Skeletal muscle cell (primary cell): ENCODE results near the gene AGPS.

Experiments used
- DNase-seq: peaks from one replicate; pipeline ENCODE4 v3.0.0-alpha.2; 2010; ENCODE audit warnings: low read depth
- H3K4me3 ChIP-seq: 2 replicates; pipeline ENCODE4 v1.5.1; 2011; ENCODE audit warnings: low read depth, mild to moderate bottlenecking, control low read depth, low read length, moderate library complexity

Gene AGPS

GRCh38 chr2:177380181-177380580 is 12.4 kb upstream of the AGPS start:
- DNase-seq, result no peak
- no peak overlapping the region for H3K4me3 ChIP-seq

- no peak overlapping the region for H3K4me3 ChIP-seq
- no peak for DNase-seq
Measured at GRCh38 chr2:177383935-177384334, 8.6 kb upstream of the AGPS start.

GRCh38 chr2:177385151-177385550 is 7.4 kb upstream of the AGPS start:
- H3K4me3 ChIP-seq, result no peak overlapping the region
- no peak for DNase-seq

GRCh38 chr2:177391822-177392372 is 676 bp upstream of the AGPS start:
- DNase-seq, result no peak
- peak overlapping the region; percentile 82 for H3K4me3 ChIP-seq

- DNase-seq, result no peak
- H3K4me3 ChIP-seq, result peak overlapping the region; percentile 82
Measured at GRCh38 chr2:177393203-177393755, 706 bp downstream of the AGPS start.

- H3K4me3 ChIP-seq, result peak overlapping the region; percentile 82
- DNase-seq, result no peak
Measured at GRCh38 chr2:177393824-177394593, 1.4 kb downstream of the AGPS start.

GRCh38 chr2:177394594-177394973 is 2.0 kb downstream of the AGPS start:
- no peak for DNase-seq
- no peak overlapping the region for H3K4me3 ChIP-seq

- no peak for DNase-seq
Measured at GRCh38 chr2:177395351-177396065, 2.9 kb downstream of the AGPS start.

GRCh38 chr2:177396703-177397460 is 4.3 kb downstream of the AGPS start:
- DNase-seq, result peak; percentile 57
- H3K4me3 ChIP-seq, result no peak overlapping the region

More at GRCh38 chr2:177395351-177396065, 2.9 kb downstream of the AGPS start:
- H3K4me3 ChIP-seq, result no peak overlapping the region

GRCh38 chr2:177397481-177398289 is 5.1 kb downstream of the AGPS start:
- peak; percentile 74 for DNase-seq
- no peak overlapping the region for H3K4me3 ChIP-seq

- H3K4me3 ChIP-seq, result no peak overlapping the region
- DNase-seq, result no peak
Measured at GRCh38 chr2:177398290-177398683, 5.7 kb downstream of the AGPS start.

- DNase-seq, result no peak
- H3K4me3 ChIP-seq, result no peak overlapping the region
Measured at GRCh38 chr2:177398791-177399190, 6.2 kb downstream of the AGPS start.

GRCh38 chr2:177399376-177399775 is 6.8 kb downstream of the AGPS start:
- DNase-seq, result no peak
- no peak overlapping the region for H3K4me3 ChIP-seq

GRCh38 chr2:177400337-177400923 is 7.9 kb downstream of the AGPS start:
- no peak for DNase-seq
- H3K4me3 ChIP-seq, result no peak overlapping the region

GRCh38 chr2:177402096-177402495 is 9.5 kb downstream of the AGPS start:
- H3K4me3 ChIP-seq, result no peak overlapping the region
- DNase-seq, result no peak

- no peak for DNase-seq
- H3K4me3 ChIP-seq, result no peak overlapping the region
Measured at GRCh38 chr2:177403838-177404237, 11.3 kb downstream of the AGPS start.

GRCh38 chr2:177404243-177404642 is 11.7 kb downstream of the AGPS start:
- DNase-seq, result no peak

GRCh38 chr2:177405029-177405692 is 12.6 kb downstream of the AGPS start:
- no peak overlapping the region for H3K4me3 ChIP-seq
- no peak for DNase-seq

More at GRCh38 chr2:177404243-177404642, 11.7 kb downstream of the AGPS start:
- no peak overlapping the region for H3K4me3 ChIP-seq
